ENCODE results near the gene OBSCN. TPM values are rescaled to one million over a fixed set of nuclear protein-coding genes. Genes with fewer than 3 reads are reported as not detected.

Gene OBSCN
- total RNA-seq, 1 donor from 2014 or later, result 17.5 TPM

- peaks cover 3% of the 10 kb centered on the region for H3K4me1 Mint-ChIP-seq (ENCODE audit: low read depth, unreplicated experiment)
- DNase-seq (ENCODE audit: low read depth), result no peak
These were observed 78.0 kb downstream of the OBSCN start for GRCh38 chr1:228285661-228286504.

GRCh38 chr1:228286505-228287417 is 78.9 kb downstream of the OBSCN start:
- Histone ChIP-seq H3K4me3 (ENCODE audit: insufficient read depth, low read depth, low read length) (no peak overlapping the region), H3K4me2 (ENCODE audit: low read length) (no peak overlapping the region), H3K9me3 (ENCODE audit: insufficient read depth, low read depth, low read length) (no peaks in the 10 kb centered on the region), H2AFZ (ENCODE audit: low read depth, low read length) (no peak overlapping the region), H3K36me3 (ENCODE audit: insufficient read depth, low read length) (no peaks in the 10 kb centered on the region), H3K27me3 (ENCODE audit: insufficient read depth, low read length) (no peaks in the 10 kb centered on the region), H3K27ac (ENCODE audit: low read depth, low read length) (no peak overlapping the region), H3K9ac (ENCODE audit: low read length) (no peak overlapping the region), H4K20me1 (ENCODE audit: insufficient read depth, low read length) (no peaks in the 10 kb centered on the region), H3K4me1 (ENCODE audit: insufficient read depth, low read length) (no peaks in the 10 kb centered on the region), H3K79me2 (ENCODE audit: insufficient read depth, low read length) (no peaks in the 10 kb centered on the region)
- H3K36me3 Mint-ChIP-seq (ENCODE audit: low read depth, unreplicated experiment), result peaks cover 19% of the 10 kb centered on the region
- FAIRE-seq (no peak), DNase-seq (ENCODE audit: low read depth) (no peak)
- no peaks in the 10 kb centered on the region for H3K9me3 Mint-ChIP-seq (ENCODE audit: unreplicated experiment)
- no peaks in the 10 kb centered on the region for H3K27me3 Mint-ChIP-seq (ENCODE audit: low read depth, unreplicated experiment)
- H3K4me1 Mint-ChIP-seq (ENCODE audit: low read depth, unreplicated experiment), result peaks cover 3% of the 10 kb centered on the region
- TF ChIP-seq, protein P1, sequence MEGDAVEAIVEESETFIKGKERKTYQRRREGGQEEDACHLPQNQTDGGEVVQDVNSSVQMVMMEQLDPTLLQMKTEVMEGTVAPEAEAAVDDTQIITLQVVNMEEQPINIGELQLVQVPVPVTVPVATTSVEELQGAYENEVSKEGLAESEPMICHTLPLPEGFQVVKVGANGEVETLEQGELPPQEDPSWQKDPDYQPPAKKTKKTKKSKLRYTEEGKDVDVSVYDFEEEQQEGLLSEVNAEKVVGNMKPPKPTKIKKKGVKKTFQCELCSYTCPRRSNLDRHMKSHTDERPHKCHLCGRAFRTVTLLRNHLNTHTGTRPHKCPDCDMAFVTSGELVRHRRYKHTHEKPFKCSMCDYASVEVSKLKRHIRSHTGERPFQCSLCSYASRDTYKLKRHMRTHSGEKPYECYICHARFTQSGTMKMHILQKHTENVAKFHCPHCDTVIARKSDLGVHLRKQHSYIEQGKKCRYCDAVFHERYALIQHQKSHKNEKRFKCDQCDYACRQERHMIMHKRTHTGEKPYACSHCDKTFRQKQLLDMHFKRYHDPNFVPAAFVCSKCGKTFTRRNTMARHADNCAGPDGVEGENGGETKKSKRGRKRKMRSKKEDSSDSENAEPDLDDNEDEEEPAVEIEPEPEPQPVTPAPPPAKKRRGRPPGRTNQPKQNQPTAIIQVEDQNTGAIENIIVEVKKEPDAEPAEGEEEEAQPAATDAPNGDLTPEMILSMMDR (IDR thresholded peaks at IDR 0.05; ENCODE audit: insufficient read depth, low read depth, low read length), result no peak
- no peak for TF ChIP-seq EZH2 (IDR thresholded peaks at IDR 0.05; ENCODE audit: insufficient read depth, low read length)
- H3K27ac Mint-ChIP-seq (ENCODE audit: unreplicated experiment), result no peak overlapping the region
- H3K4me3 Mint-ChIP-seq (ENCODE audit: unreplicated experiment), result no peak overlapping the region

More at GRCh38 chr1:228285661-228286504, 78.0 kb downstream of the OBSCN start:
- Histone ChIP-seq H4K20me1 (ENCODE audit: insufficient read depth, low read length) (no peaks in the 10 kb centered on the region), H3K4me3 (ENCODE audit: insufficient read depth, low read depth, low read length) (no peak overlapping the region), H3K4me2 (ENCODE audit: low read length) (no peak overlapping the region), H3K36me3 (ENCODE audit: insufficient read depth, low read length) (no peaks in the 10 kb centered on the region), H3K9me3 (ENCODE audit: insufficient read depth, low read depth, low read length) (no peaks in the 10 kb centered on the region), H2AFZ (ENCODE audit: low read depth, low read length) (no peak overlapping the region), H3K79me2 (ENCODE audit: insufficient read depth, low read length) (no peaks in the 10 kb centered on the region), H3K4me1 (ENCODE audit: insufficient read depth, low read length) (no peaks in the 10 kb centered on the region), H3K27ac (ENCODE audit: low read depth, low read length) (no peak overlapping the region), H3K27me3 (ENCODE audit: insufficient read depth, low read length) (no peaks in the 10 kb centered on the region), H3K9ac (ENCODE audit: low read length) (no peak overlapping the region)
- Mint-ChIP-seq H3K36me3 (ENCODE audit: low read depth, unreplicated experiment) (peaks cover 19% of the 10 kb centered on the region), H3K27ac (ENCODE audit: unreplicated experiment) (no peak overlapping the region), H3K9me3 (ENCODE audit: unreplicated experiment) (no peaks in the 10 kb centered on the region), H3K4me3 (ENCODE audit: unreplicated experiment) (no peak overlapping the region), H3K27me3 (ENCODE audit: low read depth, unreplicated experiment) (no peaks in the 10 kb centered on the region)
- no peak for TF ChIP-seq EZH2 (IDR thresholded peaks at IDR 0.05; ENCODE audit: insufficient read depth, low read length)
- TF ChIP-seq, protein P1 (IDR thresholded peaks at IDR 0.05; ENCODE audit: insufficient read depth, low read depth, low read length), result no peak
- FAIRE-seq, result no peak
